ENCODE data around the gene SPOCK3. TPM values are rescaled to one million over a fixed set of nuclear protein-coding genes. Genes with fewer than 3 reads are reported as not detected.

The SPOCK3 gene
- polyA plus RNA-seq, 3 donors = 0.31 to 1.9 (median 1.2) TPM

GRCh38 chr4:166777760-166778159 is 456.5 kb downstream of the SPOCK3 start:
- Mint-ChIP-seq H3K4me1 (no peaks in the 10 kb centered on the region), H3K9me3 (peaks cover 2 to 10% (median 4%) of the 10 kb centered on the region in 7 donors), H3K36me3 (no peaks in the 10 kb centered on the region), H3K27me3 (ENCODE audit: low read depth in 3 of 3) (peaks cover 0 to 1% (median 0%) of the 10 kb centered on the region in 3 donors), H3K4me3 (no peak overlapping the region), H3K27ac (no peak overlapping the region)
- no peak overlapping the region for H3K27ac ChIP-seq (ENCODE audit: low read depth in 1 of 2, low read length in 2 of 2)
- H3K4me2 ChIP-seq (replicated peaks; ENCODE audit: extremely low read depth, low read length, poor library complexity, severe bottlenecking) = no peak overlapping the region
- DNase-seq = no peak
- peaks cover 8 to 17% of the 10 kb centered on the region in 2 donors for H3K9me3 ChIP-seq (replicated peaks in 1 of 2; ENCODE audit: control insufficient read depth in 1 of 2, insufficient read depth in 1 of 2, low read length in 2 of 2)
- no peak overlapping the region for H2AFZ ChIP-seq (ENCODE audit: insufficient read depth, low read depth, low read length, poor library complexity, severe bottlenecking)
- no peak for TF ChIP-seq CTCF (IDR thresholded peaks at IDR 0.05)
- H3K4me1 ChIP-seq (ENCODE audit: control insufficient read depth in 1 of 2, insufficient read depth in 2 of 2, low read length in 2 of 2) = no peaks in the 10 kb centered on the region
- H3K9ac ChIP-seq (ENCODE audit: insufficient read depth, low read length, poor library complexity, severe bottlenecking) = no peak overlapping the region
- H4K20me1 ChIP-seq (ENCODE audit: insufficient read depth, low read length) = no peaks in the 10 kb centered on the region
- no peaks in the 10 kb centered on the region for H3K79me2 ChIP-seq (ENCODE audit: insufficient read depth, low read length)
- no peak overlapping the region for H3K4me3 ChIP-seq (replicated peaks in 1 of 3; ENCODE audit: low read depth in 2 of 3, low read length in 3 of 3)
- H3K27me3 ChIP-seq (ENCODE audit: control insufficient read depth in 2 of 2, insufficient read depth in 2 of 2, low read length in 2 of 2) = no peaks in the 10 kb centered on the region
- H3K36me3 ChIP-seq (replicated peaks in 1 of 2; ENCODE audit: control insufficient read depth in 1 of 2, insufficient read depth in 2 of 2, low read length in 2 of 2) = no peaks in the 10 kb centered on the region
- intact Hi-C loops (cut with micrococcal nuclease) = no loop called here

- Mint-ChIP-seq H3K27me3 (ENCODE audit: low read depth in 3 of 3) (no peaks in the 10 kb centered on the region), H3K36me3 (no peaks in the 10 kb centered on the region), H3K27ac (no peak overlapping the region), H3K4me1 (no peaks in the 10 kb centered on the region), H3K4me3 (no peak overlapping the region), H3K9me3 (peaks cover 0 to 3% (median 2%) of the 10 kb centered on the region in 7 donors)
- intact Hi-C loops (cut with micrococcal nuclease) = no loop called here
- TF ChIP-seq CTCF (IDR thresholded peaks at IDR 0.05) = no peak
- no peaks in the 10 kb centered on the region for H3K27me3 ChIP-seq (ENCODE audit: control insufficient read depth in 2 of 2, insufficient read depth in 2 of 2, low read length in 2 of 2)
- H3K4me2 ChIP-seq (replicated peaks; ENCODE audit: extremely low read depth, low read length, poor library complexity, severe bottlenecking) = no peak overlapping the region
- H3K9ac ChIP-seq (ENCODE audit: insufficient read depth, low read length, poor library complexity, severe bottlenecking) = no peak overlapping the region
- no peaks in the 10 kb centered on the region for H3K79me2 ChIP-seq (ENCODE audit: insufficient read depth, low read length)
- H3K4me1 ChIP-seq (ENCODE audit: control insufficient read depth in 1 of 2, insufficient read depth in 2 of 2, low read length in 2 of 2) = no peaks in the 10 kb centered on the region
- no peak overlapping the region for H3K27ac ChIP-seq (ENCODE audit: low read depth in 1 of 2, low read length in 2 of 2)
- no peaks in the 10 kb centered on the region for H4K20me1 ChIP-seq (ENCODE audit: insufficient read depth, low read length)
- H3K36me3 ChIP-seq (replicated peaks in 1 of 2; ENCODE audit: control insufficient read depth in 1 of 2, insufficient read depth in 2 of 2, low read length in 2 of 2) = no peaks in the 10 kb centered on the region
- DNase-seq = no peak
- H3K4me3 ChIP-seq (replicated peaks in 1 of 3; ENCODE audit: low read depth in 2 of 3, low read length in 3 of 3) = no peak overlapping the region
- H3K9me3 ChIP-seq (replicated peaks in 1 of 2; ENCODE audit: control insufficient read depth in 1 of 2, insufficient read depth in 1 of 2, low read length in 2 of 2) = no peaks in the 10 kb centered on the region
- no peak overlapping the region for H2AFZ ChIP-seq (ENCODE audit: insufficient read depth, low read depth, low read length, poor library complexity, severe bottlenecking)
These were observed 471.3 kb downstream of the SPOCK3 start for GRCh38 chr4:166763018-166763417.

All from CD14-positive monocyte (primary cell).